KMS-11 (cell line): ENCODE data around the gene PHRF1.

Source experiments
- H2AFZ ChIP-seq: fragments of 200-600 bp; sonication (generic); 2 replicates; pipeline ENCODE4 v1.6.1; 2016; ENCODE audit warnings: antibody characterized with exemption, mixed run types, low read depth
- H3K27ac ChIP-seq: fragments of 200-600 bp; sonication (generic); 2 replicates; pipeline ENCODE4 v1.6.1; 2016; ENCODE audit warnings: mild to moderate bottlenecking, mixed run types
- H3K27me3 ChIP-seq: fragments of 200-600 bp; sonication (generic); 2 replicates; pipeline ENCODE4 v1.6.1; 2017; ENCODE audit warnings: mild to moderate bottlenecking, low read depth, mixed run types, moderate library complexity; ENCODE audit not compliant: insufficient read depth
- H3K36me3 ChIP-seq: fragments of 200-600 bp; sonication (generic); 2 replicates; pipeline ENCODE4 v1.6.1; 2017; ENCODE audit warnings: mild to moderate bottlenecking, mixed run types; ENCODE audit not compliant: insufficient read depth
- H3K4me1 ChIP-seq: fragments of 200-600 bp; sonication (generic); 2 replicates; pipeline ENCODE4 v1.6.1; 2016; ENCODE audit warnings: mild to moderate bottlenecking, low read depth, mixed run types; ENCODE audit not compliant: poor library complexity, severe bottlenecking
- H3K4me2 ChIP-seq: fragments of 200-600 bp; sonication (generic); 2 replicates; pipeline ENCODE4 v1.7.0; 2016; ENCODE audit warnings: mild to moderate bottlenecking, mixed run types
- H3K4me3 ChIP-seq: fragments of 200-600 bp; sonication (generic); IDR thresholded peaks from 2 replicates; pipeline ENCODE4 v1.6.1; 2017; ENCODE audit warnings: low read depth, low read length, mixed read lengths; ENCODE audit not compliant: insufficient read depth
- H3K79me2 ChIP-seq: fragments of 200-600 bp; sonication (generic); 2 replicates; pipeline ENCODE4 v1.6.1; 2016; ENCODE audit warnings: low read depth, mixed run types; ENCODE audit not compliant: insufficient read depth
- H3K9ac ChIP-seq: fragments of 200-600 bp; sonication (generic); 2 replicates; pipeline ENCODE4 v1.6.1; 2016; ENCODE audit warnings: mild to moderate bottlenecking, mixed run types
- H4K20me1 ChIP-seq: fragments of 200-600 bp; sonication (generic); 2 replicates; pipeline ENCODE4 v1.6.1; 2016; ENCODE audit warnings: mild to moderate bottlenecking, mixed run types; ENCODE audit not compliant: insufficient read depth
- TF ChIP-seq, protein P1 (sequence below): fragments of 200-600 bp; sonication (generic); conservative IDR thresholded peaks from 2 replicates; pipeline ENCODE4 v1.6.1; 2017; ENCODE audit warnings: low read depth, mild to moderate bottlenecking, antibody characterized with exemption, low read length, moderate library complexity, mixed read lengths

Gene PHRF1

DNA sequence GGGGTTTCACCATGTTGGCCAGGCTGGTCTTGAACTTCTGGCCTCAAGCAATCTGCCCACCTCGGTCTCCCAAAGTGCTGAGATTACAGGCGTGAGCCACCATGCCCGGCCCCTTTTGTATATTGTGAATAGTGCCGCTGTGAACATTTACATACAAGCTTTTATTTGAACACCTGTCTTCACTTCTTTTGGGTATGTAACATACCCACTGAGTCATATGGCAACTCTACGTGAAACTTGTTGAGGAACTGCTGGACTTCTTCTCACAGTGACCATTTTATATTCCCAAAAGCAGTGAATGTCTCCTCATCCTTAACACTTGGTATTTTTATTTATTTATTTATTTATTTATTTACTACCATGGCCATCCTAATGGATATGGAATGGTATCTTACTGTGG lies 54.6 kb downstream of the PHRF1 start:
- H2AFZ ChIP-seq: no peak overlapping the region
- no peaks in the 10 kb centered on the region for H4K20me1 ChIP-seq
- H3K27me3 ChIP-seq: no peaks in the 10 kb centered on the region
- no peaks in the 10 kb centered on the region for H3K36me3 ChIP-seq
- no peak overlapping the region for H3K4me2 ChIP-seq
- H3K79me2 ChIP-seq: no peaks in the 10 kb centered on the region
- TF ChIP-seq, protein P1, sequence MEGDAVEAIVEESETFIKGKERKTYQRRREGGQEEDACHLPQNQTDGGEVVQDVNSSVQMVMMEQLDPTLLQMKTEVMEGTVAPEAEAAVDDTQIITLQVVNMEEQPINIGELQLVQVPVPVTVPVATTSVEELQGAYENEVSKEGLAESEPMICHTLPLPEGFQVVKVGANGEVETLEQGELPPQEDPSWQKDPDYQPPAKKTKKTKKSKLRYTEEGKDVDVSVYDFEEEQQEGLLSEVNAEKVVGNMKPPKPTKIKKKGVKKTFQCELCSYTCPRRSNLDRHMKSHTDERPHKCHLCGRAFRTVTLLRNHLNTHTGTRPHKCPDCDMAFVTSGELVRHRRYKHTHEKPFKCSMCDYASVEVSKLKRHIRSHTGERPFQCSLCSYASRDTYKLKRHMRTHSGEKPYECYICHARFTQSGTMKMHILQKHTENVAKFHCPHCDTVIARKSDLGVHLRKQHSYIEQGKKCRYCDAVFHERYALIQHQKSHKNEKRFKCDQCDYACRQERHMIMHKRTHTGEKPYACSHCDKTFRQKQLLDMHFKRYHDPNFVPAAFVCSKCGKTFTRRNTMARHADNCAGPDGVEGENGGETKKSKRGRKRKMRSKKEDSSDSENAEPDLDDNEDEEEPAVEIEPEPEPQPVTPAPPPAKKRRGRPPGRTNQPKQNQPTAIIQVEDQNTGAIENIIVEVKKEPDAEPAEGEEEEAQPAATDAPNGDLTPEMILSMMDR: no peak
- no peak overlapping the region for H3K9ac ChIP-seq
- no peak overlapping the region; the same call in 1 of the 2 replicates for H3K27ac ChIP-seq
- peaks cover 38% of the 10 kb centered on the region for H3K4me1 ChIP-seq
- H3K4me3 ChIP-seq: no peak overlapping the region

DNA sequence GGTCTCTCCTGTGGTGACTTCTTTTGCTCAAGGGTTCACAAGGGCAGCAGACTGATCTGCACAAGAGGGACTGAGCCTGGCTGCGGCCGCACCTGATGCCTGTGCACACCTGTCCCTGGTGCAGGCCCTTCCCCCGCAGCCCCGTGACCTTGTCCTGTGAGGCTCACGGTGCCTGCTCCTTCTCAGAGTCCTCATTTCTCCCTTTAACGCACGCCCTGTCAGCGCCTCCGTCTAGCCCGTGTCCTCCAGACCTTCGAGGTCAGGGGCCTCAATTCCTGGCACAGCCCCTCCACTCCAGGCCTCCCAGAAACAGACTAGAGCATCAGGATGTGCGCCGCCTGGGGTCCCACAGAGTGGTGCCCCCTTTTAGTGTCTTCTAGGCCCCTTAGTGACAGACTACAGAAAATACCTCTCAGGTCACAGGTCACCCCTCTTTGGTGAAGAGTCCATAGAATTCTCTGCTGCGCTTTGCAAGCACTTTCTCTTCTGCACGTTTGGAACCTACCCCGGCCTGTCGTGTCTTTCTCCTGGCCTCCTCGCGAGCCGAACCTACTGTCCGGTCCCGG lies 59.8 kb downstream of the PHRF1 start:
- no peak overlapping the region for H2AFZ ChIP-seq
- peaks cover 3% of the 10 kb centered on the region for H3K4me1 ChIP-seq
- no peaks in the 10 kb centered on the region for H3K27me3 ChIP-seq
- no peaks in the 10 kb centered on the region for H3K36me3 ChIP-seq
- no peaks in the 10 kb centered on the region for H4K20me1 ChIP-seq
- H3K79me2 ChIP-seq: no peaks in the 10 kb centered on the region
- H3K27ac ChIP-seq: no peak overlapping the region
- no peak overlapping the region for H3K4me2 ChIP-seq
- no peak overlapping the region for H3K9ac ChIP-seq
- H3K4me3 ChIP-seq: no peak overlapping the region
- TF ChIP-seq, protein P1: no peak

DNA sequence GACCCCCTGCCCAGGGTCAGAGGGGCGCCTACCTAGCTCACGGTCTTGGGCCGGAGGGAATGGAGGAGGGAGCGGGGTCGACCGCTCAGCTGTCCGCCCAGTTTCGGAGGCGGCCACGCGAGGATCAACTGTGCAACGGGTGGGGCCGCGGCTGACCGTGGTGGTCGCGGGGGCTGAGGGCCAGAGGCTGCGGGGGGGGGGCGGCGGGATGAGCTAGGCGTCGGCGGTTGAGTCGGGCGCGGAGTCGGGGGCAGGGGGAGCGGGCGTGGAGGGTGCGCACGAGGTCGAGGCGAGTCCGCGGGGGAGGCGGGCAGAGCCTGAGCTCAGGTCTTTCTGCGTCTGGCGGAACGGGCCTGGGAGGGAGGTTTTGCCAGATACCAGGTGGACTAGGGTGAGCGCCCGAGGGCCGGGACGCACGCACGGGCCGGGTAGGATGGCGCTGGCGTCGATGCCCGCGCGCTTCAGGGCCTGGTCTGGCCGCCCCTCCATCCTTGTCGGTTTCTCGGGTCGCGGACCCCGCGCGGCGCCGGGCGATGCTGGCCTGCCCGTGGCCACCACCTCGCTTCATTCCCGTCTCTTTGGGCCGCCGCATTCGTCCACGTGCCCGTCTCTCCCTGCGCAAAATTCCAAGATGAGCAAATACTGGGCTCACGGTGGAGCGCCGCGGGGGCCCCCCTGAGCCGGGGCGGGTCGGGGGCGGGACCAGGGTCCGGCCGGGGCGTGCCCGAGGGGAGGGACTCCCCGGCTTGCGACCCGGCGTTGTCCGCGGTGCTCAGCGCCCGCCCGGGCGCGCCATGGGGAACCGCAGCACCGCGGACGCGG lies 60.5 kb downstream of the PHRF1 start, which contains the start of gene DRD4:
DRD4 (plus strand) TSS at position 759 of the 822 bp plus-strand sequence; CDS start at position 795, 36 bp downstream.
- Histone ChIP-seq H3K27ac (no peak within 1 kb of the TSS), H3K9ac (no peak within 1 kb of the TSS)

DNA sequence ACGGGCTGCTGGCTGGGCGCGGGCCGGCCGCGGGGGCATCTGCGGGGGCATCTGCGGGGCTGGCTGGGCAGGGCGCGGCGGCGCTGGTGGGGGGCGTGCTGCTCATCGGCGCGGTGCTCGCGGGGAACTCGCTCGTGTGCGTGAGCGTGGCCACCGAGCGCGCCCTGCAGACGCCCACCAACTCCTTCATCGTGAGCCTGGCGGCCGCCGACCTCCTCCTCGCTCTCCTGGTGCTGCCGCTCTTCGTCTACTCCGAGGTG lies 61.0 kb downstream of the PHRF1 start:
- Histone ChIP-seq H3K79me2 (no peaks in the 10 kb centered on the region), H3K4me2 (no peak overlapping the region), H2AFZ (no peak overlapping the region), H3K36me3 (no peaks in the 10 kb centered on the region), H3K4me3 (no peak overlapping the region), H4K20me1 (no peaks in the 10 kb centered on the region), H3K27ac (no peak overlapping the region), H3K27me3 (no peaks in the 10 kb centered on the region), H3K9ac (no peak overlapping the region), H3K4me1 (no peaks in the 10 kb centered on the region)
- TF ChIP-seq, protein P1: no peak

More for the DNA sequence above, 60.5 kb downstream of the PHRF1 start, which contains the start of gene DRD4:
- Histone ChIP-seq H2AFZ (no peak within 1 kb of the TSS), H4K20me1 (no peaks in the 10 kb centered on the region), H3K36me3 (no peaks in the 10 kb centered on the region), H3K4me3 (no peak within 1 kb of the TSS), H3K79me2 (no peaks in the 10 kb centered on the region), H3K4me2 (no peak within 1 kb of the TSS), H3K4me1 (no peaks in the 10 kb centered on the region), H3K27me3 (no peaks in the 10 kb centered on the region)
- TF ChIP-seq, protein P1: no peak
